K562 (cell line): ENCODE results near the gene GAL3ST3. TPM values are rescaled to one million over a fixed set of nuclear protein-coding genes. Genes with fewer than 3 reads are reported as not detected.

ENCODE experiments used
- ATF2 ChIP-seq: sonication (generic); formaldehyde crosslinking; IDR thresholded peaks from 2 replicates; pipeline ENCODE4 v1.8.1; 2022; ENCODE audit warnings: missing genetic modification reagents
- BCL6 ChIP-seq: fragments of 250-450 bp; sonication (Bioruptor Pico); IDR thresholded peaks from 2 replicates; pipeline ENCODE4 v1.4.0; 2020
- CBX5 ChIP-seq: IDR thresholded peaks from 2 replicates; pipeline ENCODE4 v1.6.1; 2014; ENCODE audit warnings: low read depth, borderline replicate concordance
- CCAR2 ChIP-seq: fragments of 200-400 bp; formaldehyde crosslinking; IDR thresholded peaks from 2 replicates; pipeline ENCODE4 v1.6.1; 2017; ENCODE audit warnings: mild to moderate bottlenecking, low read depth, low read length
- CTBP1 ChIP-seq: fragments of 450-650 bp; IDR thresholded peaks from 2 replicates; pipeline ENCODE4 v1.6.1; 2016; ENCODE audit warnings: borderline replicate concordance
- DACH1 ChIP-seq: fragments of 450-650 bp; IDR thresholded peaks from 2 replicates; pipeline ENCODE4 v1.6.1; 2018; ENCODE audit not compliant: partially characterized antibody
- EHMT2 ChIP-seq: fragments of 450-650 bp; IDR thresholded peaks from 2 replicates; pipeline ENCODE4 v1.6.1; 2018; ENCODE audit warnings: antibody characterized with exemption
- HSF4 ChIP-seq: fragments of 250-450 bp; sonication (Bioruptor Pico); IDR thresholded peaks from 2 replicates; pipeline ENCODE4 v2.1.2; 2022; ENCODE audit warnings: mild to moderate bottlenecking, moderate library complexity, borderline replicate concordance
- KHSRP ChIP-seq: fragments of 450-650 bp; IDR thresholded peaks from 2 replicates; pipeline ENCODE4 v1.6.1; 2017
- L3MBTL2 ChIP-seq: fragments of 450-650 bp; IDR thresholded peaks from 2 replicates; pipeline ENCODE4 v1.6.1; 2016; ENCODE audit warnings: mild to moderate bottlenecking, moderate library complexity
- MCM2 ChIP-seq: fragments of 450-650 bp; IDR thresholded peaks from 2 replicates; pipeline ENCODE4 v1.6.1; 2017; ENCODE audit warnings: low read depth, mild to moderate bottlenecking
- POLR2AphosphoS2 ChIP-seq: IDR thresholded peaks from 2 replicates; pipeline ENCODE4 v1.6.1; 2012; ENCODE audit warnings: low read length, improper control_type of control experiment
- RBM34 ChIP-seq: fragments of 200-400 bp; formaldehyde crosslinking; IDR thresholded peaks from 2 replicates; pipeline ENCODE4 v1.6.1; 2018; ENCODE audit warnings: low read length, borderline replicate concordance; ENCODE audit not compliant: insufficient read depth
- THRA ChIP-seq: fragments of 450-650 bp; IDR thresholded peaks from 2 replicates; pipeline ENCODE4 v1.6.1; 2017; ENCODE audit warnings: mild to moderate bottlenecking, moderate library complexity
- ZBTB26 ChIP-seq: fragments of 450-650 bp; formaldehyde crosslinking; IDR thresholded peaks from 2 replicates; pipeline ENCODE4 v1.4.0; 2022; ENCODE audit warnings: missing genetic modification characterization
- ZKSCAN8 ChIP-seq: fragments of 200-800 bp; sonication (Bioruptor generic); IDR thresholded peaks from 2 replicates; pipeline ENCODE4 v1.6.1; 2016; ENCODE audit warnings: missing genetic modification characterization, missing compliant biosample characterization
- ZNF444 ChIP-seq: fragments of 250-450 bp; sonication (Bioruptor Pico); IDR thresholded peaks from 2 replicates; pipeline ENCODE4 v1.4.0; 2020; ENCODE audit warnings: mild to moderate bottlenecking, moderate library complexity
- polyA plus RNA-seq, 8 experiments: library from polyadenylated mRNA; depleted of rRNA in 4 of 8; stranded (reverse) in 5 of 8; unstranded in 3 of 8; fragments of >200 nt; fragmentation: Nextera tagmentation in 2 of 8; fragmentation: Illumina TruSeq in 1 of 8; extraction: Ambion mirVana in 2 of 8; extraction: Trizol in 1 of 8; gene quantifications; 2 replicates each; pipeline versions ENCODE4 v1.2.1 to v1.2.3, GENCODE V29; 2011 to 2014; ENCODE audit warnings: inconsistent platforms in 1 of 8, missing spikeins in 1 of 8
- total RNA-seq, 7 experiments: library from RNA; depleted of rRNA in 6 of 7; stranded (reverse); fragments of >200 nt in 6 of 7; fragmentation: Illumina TruSeq in 2 of 7; extraction: Trizol in 2 of 7; gene quantifications; 2 replicates each; pipeline versions ENCODE4 v1.2.1 to v1.2.3, GENCODE V29; 2011 to 2021; ENCODE audit warnings: low replicate concordance in 1 of 7
- TF ChIP-seq, protein P1 (sequence below), 2 experiments: fragments of 450-650 bp in 1 of 2; sonication (generic) in 1 of 2; formaldehyde crosslinking; conservative IDR thresholded peaks; 2 replicates each; pipeline versions ENCODE4 v1.4.0 to v1.8.1; 2020 to 2022; ENCODE audit warnings: mild to moderate bottlenecking in 1 of 2, missing genetic modification reagents in 1 of 2
- TF ChIP-seq, protein P2 (sequence below), 2 experiments: fragments of 250-450 bp in 1 of 2; fragments of 450-650 bp in 1 of 2; sonication (Bioruptor Pico) in 1 of 2; IDR thresholded peaks; 2 replicates each; pipeline versions ENCODE4 v1.6.1 to v1.8.0; 2016 to 2021; ENCODE audit warnings: mild to moderate bottlenecking in 2 of 2, moderate library complexity in 2 of 2, missing compliant biosample characterization in 1 of 2, missing genetic modification characterization in 1 of 2
- TF ChIP-seq, protein P3 (sequence below), 2 experiments: IDR thresholded peaks; 2 replicates each; pipeline ENCODE4 v1.6.1; 2012; ENCODE audit warnings: improper control_type of control experiment in 2 of 2, low read depth in 2 of 2, low read length in 2 of 2, borderline replicate concordance in 1 of 2

The GAL3ST3 gene
- total and polyA plus RNA-seq, 9 of the 15 experiments (the other 6 are each of a cell fraction or from before 2014, with no cell fraction given): not detected

DNA sequence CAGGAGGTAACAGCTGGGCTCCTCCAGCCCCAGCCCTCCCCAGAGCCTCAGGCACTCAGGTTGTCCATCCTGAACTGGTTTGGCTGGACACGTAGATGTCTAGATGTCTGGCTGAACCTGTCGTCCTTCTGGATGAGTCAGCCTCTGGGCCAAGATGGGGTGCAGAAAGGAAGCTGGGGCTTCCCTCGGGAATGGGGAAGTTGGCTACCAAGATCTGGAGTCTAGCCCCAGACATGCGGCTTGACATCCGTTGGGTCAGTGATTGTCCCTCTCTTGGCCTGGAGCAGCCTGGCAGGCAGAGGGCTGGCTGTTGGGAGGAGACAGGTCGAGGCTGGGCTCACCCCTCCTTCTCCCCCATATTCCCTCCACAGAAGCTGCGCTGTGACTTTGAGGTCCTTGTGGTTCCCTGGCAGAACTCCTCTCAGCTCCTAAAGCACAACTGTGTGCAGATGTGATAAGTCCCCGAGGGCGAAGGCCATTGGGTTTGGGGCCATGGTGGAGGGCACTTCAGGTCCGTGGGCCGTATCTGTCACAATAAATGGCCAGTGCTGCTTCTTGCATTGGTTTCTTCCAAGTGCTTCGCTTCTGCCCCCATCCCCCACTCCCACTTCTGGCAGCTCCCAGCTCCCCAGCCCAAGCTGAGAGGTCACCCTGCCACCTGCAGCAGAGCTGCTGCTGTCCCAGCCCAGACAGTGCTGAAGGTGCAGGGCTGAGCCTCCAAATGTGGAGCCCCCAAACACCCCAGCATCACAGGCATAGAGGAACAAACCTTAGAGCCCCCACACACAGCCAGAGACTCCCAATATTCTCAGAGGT lies 35.8 kb downstream of the GAL3ST3 start (continued):
- TF ChIP-seq, protein P1, sequence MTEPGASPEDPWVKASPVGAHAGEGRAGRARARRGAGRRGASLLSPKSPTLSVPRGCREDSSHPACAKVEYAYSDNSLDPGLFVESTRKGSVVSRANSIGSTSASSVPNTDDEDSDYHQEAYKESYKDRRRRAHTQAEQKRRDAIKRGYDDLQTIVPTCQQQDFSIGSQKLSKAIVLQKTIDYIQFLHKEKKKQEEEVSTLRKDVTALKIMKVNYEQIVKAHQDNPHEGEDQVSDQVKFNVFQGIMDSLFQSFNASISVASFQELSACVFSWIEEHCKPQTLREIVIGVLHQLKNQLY (CRISPR knock-in tag; conservative IDR thresholded peaks at IDR 0.05): no peak
- TF ChIP-seq CTBP1: peak; percentile 65
- no peak for TF ChIP-seq ZBTB26
- no peak for TF ChIP-seq BCL6 (CRISPR knock-in tag)
- TF ChIP-seq ZKSCAN8 (CRISPR knock-in tag): no peak
- TF ChIP-seq EHMT2: peak; percentile 81
- TF ChIP-seq ZNF444 (CRISPR knock-in tag): no peak
- TF ChIP-seq, protein P2, sequence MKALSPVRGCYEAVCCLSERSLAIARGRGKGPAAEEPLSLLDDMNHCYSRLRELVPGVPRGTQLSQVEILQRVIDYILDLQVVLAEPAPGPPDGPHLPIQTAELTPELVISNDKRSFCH (CRISPR knock-in tag; IDR thresholded peaks at IDR 0.05): no peak
- TF ChIP-seq, protein P2 (tag; IDR thresholded peaks at IDR 0.05): 0 out of 2 replicates have a peak, but pooled peaks have one; percentile 16
- TF ChIP-seq THRA: no peak
- TF ChIP-seq, protein P3, sequence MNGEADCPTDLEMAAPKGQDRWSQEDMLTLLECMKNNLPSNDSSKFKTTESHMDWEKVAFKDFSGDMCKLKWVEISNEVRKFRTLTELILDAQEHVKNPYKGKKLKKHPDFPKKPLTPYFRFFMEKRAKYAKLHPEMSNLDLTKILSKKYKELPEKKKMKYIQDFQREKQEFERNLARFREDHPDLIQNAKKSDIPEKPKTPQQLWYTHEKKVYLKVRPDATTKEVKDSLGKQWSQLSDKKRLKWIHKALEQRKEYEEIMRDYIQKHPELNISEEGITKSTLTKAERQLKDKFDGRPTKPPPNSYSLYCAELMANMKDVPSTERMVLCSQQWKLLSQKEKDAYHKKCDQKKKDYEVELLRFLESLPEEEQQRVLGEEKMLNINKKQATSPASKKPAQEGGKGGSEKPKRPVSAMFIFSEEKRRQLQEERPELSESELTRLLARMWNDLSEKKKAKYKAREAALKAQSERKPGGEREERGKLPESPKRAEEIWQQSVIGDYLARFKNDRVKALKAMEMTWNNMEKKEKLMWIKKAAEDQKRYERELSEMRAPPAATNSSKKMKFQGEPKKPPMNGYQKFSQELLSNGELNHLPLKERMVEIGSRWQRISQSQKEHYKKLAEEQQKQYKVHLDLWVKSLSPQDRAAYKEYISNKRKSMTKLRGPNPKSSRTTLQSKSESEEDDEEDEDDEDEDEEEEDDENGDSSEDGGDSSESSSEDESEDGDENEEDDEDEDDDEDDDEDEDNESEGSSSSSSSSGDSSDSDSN (IDR thresholded peaks at IDR 0.05; ENCODE audit: borderline replicate concordance in 1 of 2, low read depth in 2 of 2, low read length in 2 of 2): no peak
- no peak for TF ChIP-seq POLR2AphosphoS2
- no peak for TF ChIP-seq DACH1
- no peak for TF ChIP-seq CBX5
- TF ChIP-seq HSF4 (CRISPR knock-in tag): no peak
- no peak for TF ChIP-seq ATF2 (CRISPR knock-in tag)
- TF ChIP-seq L3MBTL2: peak; percentile 36
- no peak for TF ChIP-seq KHSRP
- no peak for TF ChIP-seq CCAR2
- no peak for TF ChIP-seq MCM2
- no peak for TF ChIP-seq RBM34
